Stimulated activated naive CD8-positive, alpha-beta T cell treated with anti-CD3 and anti-CD28 coated beads, Interleukin-15, Interleukin-2, amounts not matched to agents 100 ng/mL and 50 ng/mL, for 24 hours (primary cell): ENCODE data around the gene MKLN1.

Experiments used
- H3K27ac Mint-ChIP-seq: one replicate; pipeline ENCODE4 v1.8.0; 2021; ENCODE audit warnings: mild to moderate bottlenecking, mixed read lengths
- H3K27me3 Mint-ChIP-seq: one replicate; pipeline ENCODE4 v1.8.0; 2021; ENCODE audit warnings: mixed read lengths
- H3K36me3 Mint-ChIP-seq: one replicate; pipeline ENCODE4 v1.8.0; 2021; ENCODE audit warnings: low read depth, mixed read lengths
- H3K4me1 Mint-ChIP-seq: one replicate; pipeline ENCODE4 v1.8.0; 2021; ENCODE audit warnings: low read depth, mixed read lengths
- H3K4me3 Mint-ChIP-seq: one replicate; pipeline ENCODE4 v1.8.0; 2021; ENCODE audit warnings: mild to moderate bottlenecking, mixed read lengths
- H3K9me3 Mint-ChIP-seq: one replicate; pipeline ENCODE4 v1.8.0; 2021; ENCODE audit warnings: mixed read lengths

The MKLN1 gene

GRCh38 chr7:131530137-131530536, 202.5 kb downstream of the MKLN1 start:
- Mint-ChIP-seq H3K36me3 (no peaks in the 10 kb centered on the region), H3K27me3 (peaks cover 4% of the 10 kb centered on the region), H3K4me3 (no peak overlapping the region), H3K4me1 (peaks cover 4% of the 10 kb centered on the region), H3K27ac (no peak overlapping the region), H3K9me3 (no peaks in the 10 kb centered on the region)

- Mint-ChIP-seq H3K9me3 (no peaks in the 10 kb centered on the region), H3K4me3 (no peak overlapping the region), H3K36me3 (no peaks in the 10 kb centered on the region), H3K27me3 (peaks cover under 1% of the 10 kb centered on the region), H3K4me1 (no peaks in the 10 kb centered on the region), H3K27ac (no peak overlapping the region)
These were observed 205.0 kb downstream of the MKLN1 start for GRCh38 chr7:131532570-131533091.

DNA sequence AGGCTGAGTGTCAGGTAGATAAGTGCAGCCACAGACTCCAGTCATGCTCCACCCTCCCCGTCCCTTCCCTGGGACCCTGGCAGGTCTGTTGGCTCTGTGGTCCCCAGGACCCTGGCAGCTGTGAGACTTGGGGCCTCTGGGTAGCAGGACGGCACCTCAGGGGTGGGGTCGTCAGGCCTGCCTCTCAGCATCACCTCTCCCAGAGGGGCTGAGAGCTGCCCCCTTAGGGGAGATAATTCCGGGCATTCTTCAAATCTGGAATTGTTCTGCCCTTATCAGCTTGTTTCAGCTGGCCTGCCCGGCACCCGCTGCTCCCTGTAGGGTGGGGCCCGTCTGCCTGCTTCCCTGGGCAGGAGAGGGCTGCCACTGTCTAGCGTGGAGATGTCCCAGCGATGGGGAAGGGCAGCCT, 205.5 kb downstream of the MKLN1 start:
- Mint-ChIP-seq H3K27ac (no peak overlapping the region), H3K27me3 (no peaks in the 10 kb centered on the region), H3K4me1 (no peaks in the 10 kb centered on the region), H3K4me3 (no peak overlapping the region), H3K36me3 (no peaks in the 10 kb centered on the region), H3K9me3 (no peaks in the 10 kb centered on the region)

- Mint-ChIP-seq H3K4me1 (no peaks in the 10 kb centered on the region), H3K27me3 (no peaks in the 10 kb centered on the region), H3K27ac (no peak overlapping the region), H3K9me3 (no peaks in the 10 kb centered on the region), H3K36me3 (no peaks in the 10 kb centered on the region), H3K4me3 (no peak overlapping the region)
These were observed 206.2 kb downstream of the MKLN1 start for GRCh38 chr7:131533566-131534561.

DNA sequence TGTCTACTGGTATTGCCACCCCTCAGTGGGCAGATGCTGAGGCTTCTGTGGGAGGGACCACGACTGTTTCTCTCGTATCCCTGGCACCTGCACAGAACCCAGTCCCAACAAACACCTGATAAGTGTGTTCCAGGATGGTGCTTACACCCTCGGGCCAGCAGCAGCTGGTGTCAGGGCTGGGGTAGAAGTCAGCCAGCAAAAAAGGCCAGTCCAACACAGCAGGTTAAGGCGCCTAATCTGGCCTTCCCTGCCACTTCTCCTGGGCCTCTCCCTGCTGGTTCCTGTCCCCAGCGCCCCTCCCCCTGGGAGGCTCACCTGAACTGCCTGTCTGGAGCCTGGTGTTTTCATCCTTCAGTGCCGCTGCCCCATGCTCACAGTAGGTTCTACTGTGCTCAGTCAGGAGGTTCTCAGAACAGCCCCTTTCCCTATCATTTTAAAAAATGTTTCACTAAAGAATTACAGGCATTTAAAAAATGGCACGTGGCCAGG, 208.7 kb downstream of the MKLN1 start:
- Mint-ChIP-seq H3K4me1 (no peaks in the 10 kb centered on the region), H3K27me3 (no peaks in the 10 kb centered on the region), H3K9me3 (no peaks in the 10 kb centered on the region), H3K4me3 (no peak overlapping the region), H3K36me3 (no peaks in the 10 kb centered on the region), H3K27ac (no peak overlapping the region)

- Mint-ChIP-seq H3K27me3 (no peaks in the 10 kb centered on the region), H3K36me3 (no peaks in the 10 kb centered on the region), H3K9me3 (no peaks in the 10 kb centered on the region), H3K4me3 (no peak overlapping the region), H3K27ac (no peak overlapping the region), H3K4me1 (no peaks in the 10 kb centered on the region)
These were observed 209.9 kb downstream of the MKLN1 start for GRCh38 chr7:131537571-131537978.

DNA sequence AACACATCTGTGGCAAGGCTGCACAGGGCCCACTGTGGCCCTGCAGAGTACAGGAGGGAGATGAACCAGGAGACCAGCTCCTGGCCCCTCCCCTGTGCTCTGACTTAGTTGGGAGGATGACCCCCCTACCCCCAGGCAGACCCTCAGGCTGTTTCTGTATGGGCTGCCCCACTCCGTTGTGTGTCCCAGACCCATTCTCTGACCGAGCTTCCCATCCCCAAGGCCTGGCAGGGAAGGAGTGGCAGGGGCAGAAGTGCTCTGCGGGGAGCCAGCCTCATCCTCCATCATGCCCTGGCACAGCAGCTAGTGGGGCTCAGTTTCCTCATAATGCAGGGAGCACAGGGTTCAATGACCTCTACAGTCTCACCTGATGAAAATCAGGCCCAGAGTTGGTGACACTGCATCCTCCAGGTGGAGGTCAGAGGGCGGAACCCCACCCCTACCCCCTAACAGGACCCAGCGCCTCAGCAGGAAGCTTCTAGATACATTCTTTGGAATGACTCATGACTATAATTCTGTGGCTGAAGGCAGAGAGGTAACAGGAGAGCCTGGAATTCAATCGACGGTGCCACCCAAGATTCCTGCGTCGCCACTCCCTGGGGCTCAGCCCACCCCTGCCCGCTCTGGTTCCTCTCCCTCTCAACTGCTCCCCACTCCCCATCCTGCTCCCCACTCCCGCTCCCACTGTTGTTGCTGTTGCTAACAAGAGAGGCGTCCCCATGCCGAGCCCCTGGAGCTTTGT, 210.6 kb downstream of the MKLN1 start:
- Mint-ChIP-seq H3K4me3 (no peak overlapping the region), H3K27me3 (no peaks in the 10 kb centered on the region), H3K27ac (no peak overlapping the region), H3K36me3 (no peaks in the 10 kb centered on the region), H3K9me3 (no peaks in the 10 kb centered on the region), H3K4me1 (no peaks in the 10 kb centered on the region)

DNA sequence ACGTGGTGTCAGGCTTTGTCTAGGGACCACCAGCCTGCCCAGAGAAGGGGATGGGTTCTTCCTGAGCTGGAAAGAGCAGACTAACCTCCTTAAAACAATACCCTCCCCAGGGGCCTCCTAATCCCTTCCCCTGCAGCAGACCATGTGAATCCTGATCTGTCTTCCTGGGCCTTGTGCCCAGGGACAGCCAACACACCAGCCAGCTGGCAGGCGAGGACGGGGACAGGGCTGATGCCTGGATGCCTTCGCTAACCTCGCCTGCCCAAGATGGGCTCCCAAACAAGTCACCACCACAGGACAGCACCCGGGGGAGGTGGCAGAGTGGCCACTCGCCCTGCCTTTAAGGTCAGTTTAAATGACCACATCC, 211.1 kb downstream of the MKLN1 start:
- Mint-ChIP-seq H3K9me3 (no peaks in the 10 kb centered on the region), H3K27me3 (no peaks in the 10 kb centered on the region), H3K36me3 (no peaks in the 10 kb centered on the region), H3K4me1 (no peaks in the 10 kb centered on the region), H3K4me3 (no peak overlapping the region), H3K27ac (no peak overlapping the region)

GRCh38 chr7:131540491-131541162, 213.0 kb downstream of the MKLN1 start:
- no peaks in the 10 kb centered on the region for H3K9me3 Mint-ChIP-seq

GRCh38 chr7:131543298-131543697, 215.6 kb downstream of the MKLN1 start:
- H3K9me3 Mint-ChIP-seq: no peaks in the 10 kb centered on the region
- H3K27me3 Mint-ChIP-seq: no peaks in the 10 kb centered on the region
- no peaks in the 10 kb centered on the region for H3K4me1 Mint-ChIP-seq
- H3K27ac Mint-ChIP-seq: no peak overlapping the region
- no peak overlapping the region for H3K4me3 Mint-ChIP-seq
- H3K36me3 Mint-ChIP-seq: no peaks in the 10 kb centered on the region

More at GRCh38 chr7:131540491-131541162, 213.0 kb downstream of the MKLN1 start:
- Mint-ChIP-seq H3K36me3 (no peaks in the 10 kb centered on the region), H3K27me3 (no peaks in the 10 kb centered on the region), H3K4me1 (no peaks in the 10 kb centered on the region), H3K4me3 (no peak overlapping the region), H3K27ac (no peak overlapping the region)

- no peaks in the 10 kb centered on the region for H3K4me1 Mint-ChIP-seq
- H3K27me3 Mint-ChIP-seq: peaks cover 3% of the 10 kb centered on the region
- H3K4me3 Mint-ChIP-seq: no peak overlapping the region
- H3K9me3 Mint-ChIP-seq: no peaks in the 10 kb centered on the region
- no peaks in the 10 kb centered on the region for H3K36me3 Mint-ChIP-seq
- no peak overlapping the region for H3K27ac Mint-ChIP-seq
These were observed 216.3 kb downstream of the MKLN1 start for GRCh38 chr7:131544021-131544420.

GRCh38 chr7:131544449-131545301, 217.0 kb downstream of the MKLN1 start:
- Mint-ChIP-seq H3K27me3 (peaks cover 3% of the 10 kb centered on the region), H3K4me1 (no peaks in the 10 kb centered on the region), H3K4me3 (no peak overlapping the region), H3K36me3 (no peaks in the 10 kb centered on the region), H3K9me3 (no peaks in the 10 kb centered on the region), H3K27ac (no peak overlapping the region)

- no peaks in the 10 kb centered on the region for H3K36me3 Mint-ChIP-seq
- H3K4me1 Mint-ChIP-seq: no peaks in the 10 kb centered on the region
- no peak overlapping the region for H3K27ac Mint-ChIP-seq
- no peak overlapping the region for H3K4me3 Mint-ChIP-seq
- H3K27me3 Mint-ChIP-seq: peaks cover 3% of the 10 kb centered on the region
- no peaks in the 10 kb centered on the region for H3K9me3 Mint-ChIP-seq
These were observed 218.4 kb downstream of the MKLN1 start for GRCh38 chr7:131546126-131546525.
